Thymus (tissue), 11 donors: ENCODE measurements around the gene CES3. TPM values are rescaled to one million over a fixed set of nuclear protein-coding genes. Genes with fewer than 3 reads are reported as not detected.

Source experiments
- DNase-seq, 9 donors: peaks; one replicate each; pipeline ENCODE4 v3.0.0-alpha.2; 2013; ENCODE audit warnings: low spot score in 9 of 9, low read depth in 6 of 9, missing footprints in 1 of 9
- H3K27ac ChIP-seq, 2 donors: one replicate each; pipeline ENCODE4 v1.5.1; 2013; ENCODE audit warnings: control low read depth in 1 of 2, low read depth in 1 of 2, low read length in 1 of 2, mild to moderate bottlenecking in 1 of 2, moderate library complexity in 1 of 2
- H3K27me3 ChIP-seq, 2 donors: one replicate each; pipeline ENCODE4 v1.5.1; 2013; ENCODE audit warnings: low read length in 1 of 2; ENCODE audit not compliant: control insufficient read depth in 2 of 2, insufficient read depth in 1 of 2
- H3K36me3 ChIP-seq, 2 donors: one replicate each; pipeline ENCODE4 v1.5.1; 2013; ENCODE audit warnings: low read length in 1 of 2, mild to moderate bottlenecking in 1 of 2, moderate library complexity in 1 of 2; ENCODE audit not compliant: control insufficient read depth in 2 of 2, insufficient read depth in 2 of 2
- H3K4me1 ChIP-seq, 2 donors: one replicate each; pipeline ENCODE4 v1.5.1; 2013; ENCODE audit warnings: low read length in 2 of 2; ENCODE audit not compliant: control insufficient read depth in 2 of 2, insufficient read depth in 2 of 2
- H3K4me3 ChIP-seq, 2 donors: one replicate each; pipeline ENCODE4 v1.5.1; 2013; ENCODE audit warnings: low read length in 2 of 2, control low read depth in 1 of 2, mild to moderate bottlenecking in 1 of 2
- H3K9me3 ChIP-seq, 2 donors: one replicate each; pipeline ENCODE4 v1.5.1; 2013; ENCODE audit warnings: low read length in 1 of 2, mild to moderate bottlenecking in 1 of 2; ENCODE audit not compliant: control insufficient read depth in 2 of 2, insufficient read depth in 1 of 2
- WGBS: extraction: QIAGEN DNeasy Blood & Tissue Kit; methylation state at CpG from one replicate; pipeline ENCODE4 v1.1.7; 2013; 5-methylcytosine and 5-hydroxymethylcytosine counted together
- polyA plus RNA-seq: library from polyadenylated mRNA; stranded (reverse); fragments of 200-250 nt; gene quantifications from one replicate; pipeline ENCODE4 v1.2.3, GENCODE V29; 2013
- total RNA-seq: library from RNA; stranded (reverse); fragments of 120-200 nt; gene quantifications from one replicate; pipeline ENCODE4 v1.2.4, GENCODE V29; 2013
- donor health status: healthy.

The CES3 gene
- total and polyA plus RNA-seq, 2 donors = 0.09 to 0.32 TPM

- 74% methylated on average over 6 of the region's 6 CpGs for WGBS
- H3K27ac ChIP-seq = no peak overlapping the region
- H3K4me1 ChIP-seq = peaks cover 14 to 15% of the 10 kb centered on the region in 2 donors
- DNase-seq = no peak
- H3K36me3 ChIP-seq = no peaks in the 10 kb centered on the region
- H3K27me3 ChIP-seq = peaks cover 14 to 33% of the 10 kb centered on the region in 2 donors
- peak overlapping the region in 1 of 2 donors; percentile 27 for H3K4me3 ChIP-seq
- H3K9me3 ChIP-seq = peaks cover 0 to 8% of the 10 kb centered on the region in 2 donors
These were observed 53.7 kb downstream of the CES3 start for GRCh38 chr16:67014634-67015312.

DNA sequence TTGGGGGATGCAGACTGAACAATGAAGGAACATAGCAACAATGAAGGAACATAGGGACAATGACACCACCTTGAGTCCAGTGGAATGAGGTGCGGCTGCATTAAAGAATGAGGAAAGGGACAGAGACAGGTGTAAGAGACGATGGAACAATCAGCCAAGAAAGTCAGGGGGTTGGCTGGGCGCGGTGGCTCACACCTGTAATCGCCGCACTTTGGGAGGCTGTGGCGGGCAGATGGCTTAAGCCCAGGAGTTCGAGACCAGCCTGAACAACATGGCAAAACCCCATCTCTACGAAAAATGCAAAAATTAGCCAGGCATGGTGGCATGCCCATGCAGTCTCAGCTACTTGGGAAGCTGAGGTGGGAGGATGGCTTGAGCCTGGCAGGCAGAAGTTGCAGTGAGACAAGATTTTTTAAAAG is 54.3 kb downstream of the CES3 start:
- Histone ChIP-seq H3K27me3 (peaks cover 14 to 33% of the 10 kb centered on the region in 2 donors), H3K36me3 (no peaks in the 10 kb centered on the region), H3K4me1 (peaks cover 14 to 15% of the 10 kb centered on the region in 2 donors), H3K9me3 (peaks cover 0 to 8% of the 10 kb centered on the region in 2 donors), H3K4me3 (no peak overlapping the region), H3K27ac (no peak overlapping the region)
- 98% methylated on average over 9 of the region's 9 CpGs for WGBS
- DNase-seq = no peak

DNA sequence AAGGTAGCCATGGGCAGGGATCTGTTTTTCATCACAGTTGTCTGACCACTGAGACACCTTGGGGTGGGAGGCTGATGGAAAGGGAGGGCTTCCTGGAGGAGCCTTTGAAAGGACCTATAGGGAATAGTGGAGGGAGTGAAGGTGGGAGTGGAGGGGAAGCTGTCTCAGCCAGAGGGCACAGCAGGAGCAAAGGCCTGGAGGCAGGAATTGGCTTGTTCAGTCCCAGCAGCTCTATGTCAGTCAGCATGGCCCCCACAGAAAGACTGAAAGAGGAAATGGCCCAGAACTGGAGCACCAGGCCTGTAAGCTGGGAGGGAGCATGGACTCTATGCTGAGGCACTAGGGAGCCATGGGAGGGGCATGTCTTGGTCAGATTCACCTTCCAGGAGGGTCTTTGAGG is 55.1 kb downstream of the CES3 start:
- Histone ChIP-seq H3K36me3 (no peaks in the 10 kb centered on the region), H3K27ac (no peak overlapping the region), H3K4me1 (peaks cover 14 to 15% of the 10 kb centered on the region in 2 donors), H3K4me3 (no peak overlapping the region), H3K9me3 (peaks cover 0 to 8% of the 10 kb centered on the region in 2 donors), H3K27me3 (peaks cover 14 to 33% of the 10 kb centered on the region in 2 donors)
- DNase-seq = no peak

- no peak overlapping the region for H3K4me3 ChIP-seq
- H3K36me3 ChIP-seq = no peaks in the 10 kb centered on the region
- H3K27me3 ChIP-seq = peaks cover 13 to 31% of the 10 kb centered on the region in 2 donors
- peaks cover 0 to 8% of the 10 kb centered on the region in 2 donors for H3K9me3 ChIP-seq
- no peak for DNase-seq
- H3K4me1 ChIP-seq = peaks cover 14 to 15% of the 10 kb centered on the region in 2 donors
- H3K27ac ChIP-seq = no peak overlapping the region
- 94% methylated on average over 5 of the region's 5 CpGs for whole genome bisulfite sequencing
These were observed 55.8 kb downstream of the CES3 start for GRCh38 chr16:67016681-67017420.

GRCh38 chr16:67017421-67017750 is 56.3 kb downstream of the CES3 start:
- no peaks in the 10 kb centered on the region for H3K36me3 ChIP-seq
- peaks cover 13 to 31% of the 10 kb centered on the region in 2 donors for H3K27me3 ChIP-seq
- 95% methylated on average over 4 of the region's 4 CpGs for WGBS
- no peak for DNase-seq
- H3K27ac ChIP-seq = no peak overlapping the region
- peaks cover 0 to 8% of the 10 kb centered on the region in 2 donors for H3K9me3 ChIP-seq
- H3K4me1 ChIP-seq = peaks cover 14 to 15% of the 10 kb centered on the region in 2 donors
- no peak overlapping the region for H3K4me3 ChIP-seq

DNA sequence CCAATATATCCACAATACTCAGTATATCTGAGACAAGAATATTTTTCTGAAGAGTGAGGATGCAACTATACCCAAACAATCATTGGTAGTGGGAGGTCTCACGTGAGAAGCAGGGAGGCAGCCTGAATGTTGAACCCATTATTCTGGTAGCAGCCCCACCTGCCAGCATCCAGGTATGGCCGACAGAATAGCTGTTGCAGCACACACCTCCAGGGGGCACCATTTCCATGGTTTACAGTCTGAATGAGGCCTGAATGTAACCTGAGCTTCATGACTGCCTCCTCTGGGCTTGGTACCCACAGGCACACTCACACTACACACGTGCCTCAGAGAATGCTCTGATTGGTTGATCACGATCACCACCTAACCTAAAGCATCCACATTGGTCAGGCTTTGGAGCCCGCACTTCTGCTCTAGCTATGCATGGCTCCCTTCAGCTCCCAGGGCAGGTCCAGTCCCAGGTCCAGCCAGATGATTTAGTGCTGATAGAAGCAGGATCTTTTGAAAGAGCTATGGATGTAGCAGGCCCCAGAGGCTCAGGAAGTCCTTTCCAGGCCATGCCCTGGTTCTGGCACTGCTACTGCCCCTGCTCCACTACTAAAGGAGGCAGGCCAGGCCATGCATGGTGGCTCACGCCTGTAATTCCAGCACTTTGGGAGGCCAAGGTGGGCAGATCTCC is 56.9 kb downstream of the CES3 start:
- peaks cover 13 to 29% of the 10 kb centered on the region in 2 donors for H3K27me3 ChIP-seq
- WGBS = 40% methylated on average over 6 of the region's 6 CpGs
- DNase-seq = peak in 7 of 9 donors; percentile 42 to 84 (median 59)
- H3K9me3 ChIP-seq = peaks cover 0 to 7% of the 10 kb centered on the region in 2 donors
- peaks cover 14 to 15% of the 10 kb centered on the region in 2 donors for H3K4me1 ChIP-seq
- no peak overlapping the region for H3K4me3 ChIP-seq
- H3K27ac ChIP-seq = no peak overlapping the region
- no peaks in the 10 kb centered on the region for H3K36me3 ChIP-seq

GRCh38 chr16:67019171-67019570 is 58.1 kb downstream of the CES3 start:
- no peak for DNase-seq
- Histone ChIP-seq H3K36me3 (no peaks in the 10 kb centered on the region), H3K4me3 (no peak overlapping the region), H3K4me1 (peaks cover 4 to 6% of the 10 kb centered on the region in 2 donors), H3K27ac (no peak overlapping the region), H3K27me3 (peaks cover 4 to 18% of the 10 kb centered on the region in 2 donors), H3K9me3 (no peaks in the 10 kb centered on the region)
- 97% methylated on average over 8 of the region's 8 CpGs for WGBS

GRCh38 chr16:67021321-67021720 is 60.3 kb downstream of the CES3 start:
- H3K27me3 ChIP-seq = no peaks in the 10 kb centered on the region
- no peak overlapping the region for H3K27ac ChIP-seq
- no peak for DNase-seq
- H3K4me1 ChIP-seq = peaks cover 0 to 9% of the 10 kb centered on the region in 2 donors
- H3K36me3 ChIP-seq = no peaks in the 10 kb centered on the region
- H3K9me3 ChIP-seq = no peaks in the 10 kb centered on the region
- H3K4me3 ChIP-seq = no peak overlapping the region
- WGBS = 94% methylated on average over 3 of the region's 3 CpGs
